Transverse colon (tissue), 4 donors: Measurements from ENCODE around the gene ATG101. TPM values are rescaled to one million over a fixed set of nuclear protein-coding genes. Genes with fewer than 3 reads are reported as not detected.
A peak's percentile ranks its signal among the peaks of the same experiment; 100 is the strongest.

Source experiments
- DNase-seq: peaks from one replicate; pipeline ENCODE4 v3.0.0-alpha.2; 2019
- H3K27ac ChIP-seq, 4 donors: fragments of 200-600 bp; sonication (generic); 2 replicates each; pipeline ENCODE4 v1.5.1; 2016 to 2018; ENCODE audit warnings: inconsistent platforms in 4 of 4
- H3K27me3 ChIP-seq: fragments of 200-600 bp; sonication (generic); 2 replicates; pipeline ENCODE4 v1.5.1; 2017; ENCODE audit warnings: inconsistent platforms
- H3K36me3 ChIP-seq, 4 donors: fragments of 200-600 bp; sonication (generic); 2 replicates each; pipeline ENCODE4 v1.5.1; 2017 to 2019; ENCODE audit warnings: inconsistent platforms in 4 of 4
- H3K4me1 ChIP-seq, 4 donors: fragments of 200-600 bp; sonication (generic); 2 replicates each; pipeline ENCODE4 v1.5.1; 2017 to 2020; ENCODE audit warnings: inconsistent platforms in 4 of 4
- H3K4me3 ChIP-seq, 4 donors: fragments of 200-600 bp; sonication (generic); 1 replicate in 1 of 4; 2 replicates in 3 of 4; pipeline versions ENCODE4 v1.5.1 to v1.6.1; 2017 to 2019; ENCODE audit warnings: inconsistent platforms in 4 of 4
- H3K9me3 ChIP-seq, 2 donors: fragments of 200-600 bp; sonication (generic); 2 replicates each; pipeline ENCODE4 v1.5.1; 2017 to 2019; ENCODE audit warnings: inconsistent platforms in 2 of 2
- CTCF ChIP-seq, 5 experiments: fragments of 200-600 bp in 3 of 5; fragments of 450-650 bp in 2 of 5; sonication (generic) in 3 of 5; IDR thresholded peaks; 1 replicate in 2 of 5; 2 replicates in 3 of 5; pipeline ENCODE4 v1.5.1; 2016 to 2017; ENCODE audit warnings: antibody characterized with exemption in 5 of 5, inconsistent platforms in 3 of 5, mild to moderate bottlenecking in 2 of 5, moderate library complexity in 1 of 5
- EP300 ChIP-seq: sonication (generic); formaldehyde crosslinking; IDR thresholded peaks from one replicate; pipeline ENCODE4 v1.6.1; 2017; ENCODE audit warnings: antibody characterized with exemption, low read depth
- POLR2A ChIP-seq: fragments of 450-650 bp; IDR thresholded peaks from one replicate; pipeline ENCODE4 v1.6.1; 2016; ENCODE audit warnings: antibody characterized with exemption, mild to moderate bottlenecking, moderate library complexity
- POLR2AphosphoS5 ChIP-seq, 3 donors: sonication (generic); formaldehyde crosslinking; IDR thresholded peaks; one replicate each; pipeline ENCODE4 v1.6.1; 2016; ENCODE audit warnings: antibody characterized with exemption in 3 of 3
- WGBS, 2 donors: methylation state at CpG; one replicate each; pipeline ENCODE4 v1.1.5; 2018; ENCODE audit warnings: low coverage in 1 of 2; 5-methylcytosine and 5-hydroxymethylcytosine counted together
- in situ Hi-C, 4 donors: fragments of 200-750 bp; cut with MboI; loops; one replicate each; pipeline versions ENCODE4 v1.15.0 to v1.15.1; 2017; ENCODE audit warnings: low sequenced_read_pairs in 3 of 4, low pct_ligation_motif_present in 1 of 4, low pct_unique_long_range_greater_than_20kb in 1 of 4
- intact Hi-C: fragments of 100-400 bp; cut with DNase I; formaldehyde crosslinking; loops from one replicate; pipeline ENCODE4 v1.15.1; 2023; ENCODE audit warnings: low total_unique reads
- total RNA-seq, 4 donors: library from RNA; depleted of rRNA; stranded (reverse); fragments of >200 nt; gene quantifications; one replicate each; pipeline ENCODE4 v1.1.0, GENCODE V29; 2016

The ATG101 gene
- total RNA-seq, 4 donors from 2014 or later, result 15.7 to 64.1 (median 51.6) TPM

DNA sequence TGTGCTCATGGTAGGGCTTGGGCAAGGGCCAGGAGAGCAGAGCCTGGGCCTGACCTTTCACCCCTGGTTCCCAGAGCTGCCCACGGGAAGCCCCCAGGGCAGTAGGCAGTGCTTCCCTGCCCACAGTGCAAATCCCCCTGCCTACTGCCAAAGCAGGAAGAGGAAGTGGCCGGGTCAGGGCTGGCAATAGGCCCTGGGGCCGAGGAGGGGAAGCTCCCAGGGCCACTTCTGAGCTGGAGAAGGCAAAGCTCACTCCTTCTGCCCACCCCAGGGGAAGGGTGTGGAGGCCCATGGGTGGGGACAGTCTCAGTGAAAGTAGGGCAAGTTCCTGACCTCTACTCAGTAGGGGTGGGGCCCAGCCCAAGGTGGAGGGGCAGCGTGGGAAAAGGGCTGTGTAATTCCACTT lies 24.0 kb upstream of the ATG101 start:
- H3K27ac ChIP-seq, result peak overlapping the region; percentile 72 to 90 (median 77)
- peak; percentile 77 for DNase-seq
- TF ChIP-seq POLR2AphosphoS5 (IDR thresholded peaks at IDR 0.05), result peak in 1 of 3 donors; percentile 53
- no peak for TF ChIP-seq CTCF (IDR thresholded peaks at IDR 0.05)
- intact Hi-C loops, result no loop called here
- no peak overlapping the region for H3K4me3 ChIP-seq
- no peaks in the 10 kb centered on the region for H3K9me3 ChIP-seq
- WGBS, 2 donors, result 8% methylated on average over 4 of the region's 4 CpGs; no CpG with 5 or more reads in 1 of the 2 donors
- H3K27me3 ChIP-seq, result no peaks in the 10 kb centered on the region
- no peaks in the 10 kb centered on the region for H3K36me3 ChIP-seq
- in situ Hi-C loops, result no loop called here
- H3K4me1 ChIP-seq, result peaks cover 33 to 43% (median 36%) of the 10 kb centered on the region in 4 donors

GRCh38 chr12:52046859-52047258 lies 22.9 kb upstream of the ATG101 start:
- no peak overlapping the region for H3K27ac ChIP-seq
- no peaks in the 10 kb centered on the region for H3K36me3 ChIP-seq
- DNase-seq, result no peak
- H3K9me3 ChIP-seq, result no peaks in the 10 kb centered on the region
- H3K4me1 ChIP-seq, result peaks cover 36 to 45% (median 41%) of the 10 kb centered on the region in 4 donors
- WGBS, 2 donors, result 80 to 92% methylated on average over 1 to 7 of the region's 7 CpGs
- H3K4me3 ChIP-seq, result no peak overlapping the region
- no peaks in the 10 kb centered on the region for H3K27me3 ChIP-seq
- in situ Hi-C loops, result no loop called here
- TF ChIP-seq POLR2AphosphoS5 (IDR thresholded peaks at IDR 0.05) (no peak), EP300 (no peak), CTCF (IDR thresholded peaks at IDR 0.05) (no peak), POLR2A (no peak)
- intact Hi-C loops, result no loop called here

- Histone ChIP-seq H3K27ac (peak overlapping the region in 2 of 4 donors; percentile 95 to 98), H3K27me3 (no peaks in the 10 kb centered on the region), H3K4me3 (no peak overlapping the region), H3K36me3 (no peaks in the 10 kb centered on the region), H3K4me1 (peaks cover 39 to 57% (median 49%) of the 10 kb centered on the region in 4 donors), H3K9me3 (no peaks in the 10 kb centered on the region)
- in situ Hi-C loops (no loop called here), intact Hi-C loops (no loop called here)
- 71 to 79% methylated on average over 2 to 4 of the region's 4 CpGs for WGBS, 2 donors
- TF ChIP-seq POLR2AphosphoS5 (IDR thresholded peaks at IDR 0.05) (no peak), POLR2A (no peak)
- no peak for DNase-seq
Observed at GRCh38 chr12:52049286-52049685, 20.5 kb upstream of the ATG101 start.

DNA sequence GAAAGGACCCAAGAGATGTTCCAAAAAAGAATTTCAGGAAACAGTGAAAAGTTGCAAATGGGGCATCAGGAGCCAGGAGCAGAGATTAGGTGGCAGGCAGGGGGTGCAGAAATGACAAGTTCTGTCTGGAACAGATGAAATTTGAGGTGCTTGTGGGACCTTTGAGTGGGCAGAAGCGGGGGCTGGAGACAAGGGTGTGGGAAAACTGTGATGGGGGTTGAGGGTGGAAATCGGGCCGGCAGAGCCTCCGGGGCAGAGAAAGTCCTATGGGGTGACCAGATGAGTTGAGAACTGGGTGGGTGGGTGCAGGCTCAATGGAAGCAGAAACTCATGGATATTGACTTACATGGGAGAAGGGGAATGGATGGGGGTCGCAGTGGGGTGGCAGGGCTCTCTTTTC lies 20.1 kb upstream of the ATG101 start:
- no peak for DNase-seq
- H3K4me1 ChIP-seq, result peaks cover 39 to 54% (median 47%) of the 10 kb centered on the region in 4 donors
- H3K27me3 ChIP-seq, result no peaks in the 10 kb centered on the region
- no peaks in the 10 kb centered on the region for H3K36me3 ChIP-seq
- intact Hi-C loops (no loop called here), in situ Hi-C loops (no loop called here)
- TF ChIP-seq POLR2A, result no peak
- no peak for TF ChIP-seq POLR2AphosphoS5 (IDR thresholded peaks at IDR 0.05)
- TF ChIP-seq EP300, result no peak
- TF ChIP-seq CTCF (IDR thresholded peaks at IDR 0.05), result no peak
- H3K9me3 ChIP-seq, result no peaks in the 10 kb centered on the region
- peak overlapping the region; percentile 91 to 98 (median 94) for H3K27ac ChIP-seq
- 89 to 91% methylated on average over 1 to 5 of the region's 5 CpGs for WGBS, 2 donors
- no peak overlapping the region for H3K4me3 ChIP-seq

- in situ Hi-C loops (no loop called here), intact Hi-C loops (no loop called here)
- no peak for DNase-seq
- TF ChIP-seq CTCF (IDR thresholded peaks at IDR 0.05) (no peak), POLR2A (no peak), POLR2AphosphoS5 (IDR thresholded peaks at IDR 0.05) (no peak), EP300 (no peak)
- Histone ChIP-seq H3K4me1 (peaks cover 39 to 49% (median 41%) of the 10 kb centered on the region in 4 donors), H3K27me3 (no peaks in the 10 kb centered on the region), H3K27ac (peak overlapping the region; percentile 91 to 98 (median 94)), H3K36me3 (no peaks in the 10 kb centered on the region), H3K9me3 (no peaks in the 10 kb centered on the region), H3K4me3 (peak overlapping the region; percentile 44 to 67 (median 56))
- 18% methylated on average over 16 of the region's 16 CpGs; no CpG with 5 or more reads in 1 of the 2 donors for WGBS, 2 donors
Observed at GRCh38 chr12:52050116-52050757, 19.5 kb upstream of the ATG101 start.
